Common myeloid progenitor, CD34-positive (primary cell): ENCODE data around the gene CCDC40.
"Not testable (repeated sequence)": the region's sequence is repeated elsewhere in the genome, so short reads cannot be mapped to it uniquely, and the experiment has no call there.

Source experiments
- CTCF ChIA-PET: fragments of 350-600 bp; sonication (Branson Sonifier 250); formaldehyde crosslinking; loops from one replicate; lab custom pipeline; 2021; ENCODE audit warnings: antibody characterized with exemption; lab: Charles Lee
- POLR2A ChIA-PET: fragments of 350-600 bp; sonication (Branson Sonifier 250); formaldehyde crosslinking; loops from one replicate; lab custom pipeline; 2021; ENCODE audit warnings: antibody characterized with exemption; lab: Charles Lee
- DNase-seq, 3 donors: peaks; one replicate each; pipeline versions ENCODE4 v3.0.0 to v3.0.0-alpha.2; 2013
- H3K27ac ChIP-seq, 2 experiments: 1 replicate in 1 of 2; 2 replicates in 1 of 2; pipeline ENCODE4 v1.7.0; 2013; ENCODE audit warnings: inconsistent platforms in 2 of 2, low read length in 2 of 2, mild to moderate bottlenecking in 2 of 2, low read depth in 1 of 2, moderate library complexity in 1 of 2; ENCODE audit not compliant: severe bottlenecking in 2 of 2, insufficient read depth in 1 of 2, poor library complexity in 1 of 2
- H3K27me3 ChIP-seq, 5 experiments: replicated peaks in 2 of 5; 1 replicate in 3 of 5; 2 replicates in 2 of 5; pipeline versions ENCODE4 v1.6.1 to v1.7.0; 2013; ENCODE audit warnings: low read length in 4 of 5, mild to moderate bottlenecking in 2 of 5, moderate library complexity in 2 of 5, inconsistent platforms in 1 of 5; ENCODE audit not compliant: insufficient read depth in 5 of 5, control insufficient read depth in 4 of 5
- H3K36me3 ChIP-seq, 4 experiments: 1 replicate in 2 of 4; 2 replicates in 2 of 4; pipeline versions ENCODE4 v1.6.1 to v1.7.0; 2013; ENCODE audit warnings: low read length in 3 of 4, control low read depth in 1 of 4, mild to moderate bottlenecking in 1 of 4; ENCODE audit not compliant: control insufficient read depth in 4 of 4, insufficient read depth in 4 of 4
- H3K4me1 ChIP-seq, 4 experiments: 1 replicate in 3 of 4; 2 replicates in 1 of 4; pipeline versions ENCODE4 v1.6.1 to v1.7.1; 2013; ENCODE audit warnings: low read length in 3 of 4, mild to moderate bottlenecking in 3 of 4, control low read depth in 1 of 4, inconsistent platforms in 1 of 4, moderate library complexity in 1 of 4; ENCODE audit not compliant: control insufficient read depth in 4 of 4, insufficient read depth in 4 of 4; ENCODE audit errors: control extremely low read depth in 1 of 4
- H3K4me3 ChIP-seq, 7 experiments: 1 replicate in 4 of 7; 2 replicates in 3 of 7; pipeline versions ENCODE4 v1.5.1 to v1.7.0; 2013; ENCODE audit warnings: mild to moderate bottlenecking in 7 of 7, low read length in 6 of 7, moderate library complexity in 6 of 7, inconsistent platforms in 2 of 7, low read depth in 2 of 7, control low read depth in 1 of 7; ENCODE audit not compliant: insufficient read depth in 4 of 7, control insufficient read depth in 1 of 7; ENCODE audit errors: extremely low read depth in 1 of 7
- H3K9me3 ChIP-seq, 5 experiments: 1 replicate in 4 of 5; 2 replicates in 1 of 5; pipeline versions ENCODE4 v1.6.1 to v1.7.1; 2013; ENCODE audit warnings: low read length in 4 of 5, mild to moderate bottlenecking in 2 of 5, inconsistent platforms in 1 of 5, low read depth in 1 of 5, moderate library complexity in 1 of 5; ENCODE audit not compliant: control insufficient read depth in 4 of 5, insufficient read depth in 2 of 5; ENCODE audit errors: control extremely low read depth in 1 of 5
- WGBS: methylation state at CpG from one replicate; pipeline ENCODE4 v1.1.5; 2013; ENCODE audit not compliant: insufficient coverage; 5-methylcytosine and 5-hydroxymethylcytosine counted together

CCDC40 gene

GRCh38 chr17:79990704-79991103 is 45.7 kb upstream of the CCDC40 start:
- Histone ChIP-seq H3K36me3 (no peaks in the 10 kb centered on the region), H3K4me3 (no peak overlapping the region), H3K4me1 (peaks cover 8 to 29% (median 23%) of the 10 kb centered on the region in 4 experiments), H3K27ac (no peak overlapping the region), H3K27me3 (no peaks in the 10 kb centered on the region), H3K9me3 (no peaks in the 10 kb centered on the region)
- ChIA-PET CTCF (interaction anchor here (1.0 to 2.0 kb wide), 8 partner anchors 11 to 250 kb away, joined by 3 to 7 read pairs (median 4); no protein-coding TSS in a partner anchor), POLR2A (no interaction called here)
- DNase-seq = no peak
- WGBS = 94% methylated on average over 16 of the region's 17 CpGs

- POLR2A ChIA-PET = no interaction called here
- no peak overlapping the region for H3K27ac ChIP-seq
- WGBS = 37% methylated on average over 15 of the region's 30 CpGs
- H3K4me1 ChIP-seq = peaks cover 14 to 35% (median 25%) of the 10 kb centered on the region in 4 experiments
- peak; percentile 82 to 86 (median 84) for DNase-seq
- CTCF ChIA-PET = interaction anchor here (1.0 to 4.2 kb wide), 10 partner anchors 11 to 250 kb away, joined by 3 to 16 read pairs (median 4); partner anchors contain the start of gene CBX4
- H3K9me3 ChIP-seq = no peaks in the 10 kb centered on the region
- H3K4me3 ChIP-seq = peak overlapping the region in 5 of 7 experiments; percentile 13 to 80 (median 57)
- H3K27me3 ChIP-seq = no peaks in the 10 kb centered on the region
- H3K36me3 ChIP-seq = no peaks in the 10 kb centered on the region
These were observed 45.1 kb upstream of the CCDC40 start for GRCh38 chr17:79991140-79991923.

DNA sequence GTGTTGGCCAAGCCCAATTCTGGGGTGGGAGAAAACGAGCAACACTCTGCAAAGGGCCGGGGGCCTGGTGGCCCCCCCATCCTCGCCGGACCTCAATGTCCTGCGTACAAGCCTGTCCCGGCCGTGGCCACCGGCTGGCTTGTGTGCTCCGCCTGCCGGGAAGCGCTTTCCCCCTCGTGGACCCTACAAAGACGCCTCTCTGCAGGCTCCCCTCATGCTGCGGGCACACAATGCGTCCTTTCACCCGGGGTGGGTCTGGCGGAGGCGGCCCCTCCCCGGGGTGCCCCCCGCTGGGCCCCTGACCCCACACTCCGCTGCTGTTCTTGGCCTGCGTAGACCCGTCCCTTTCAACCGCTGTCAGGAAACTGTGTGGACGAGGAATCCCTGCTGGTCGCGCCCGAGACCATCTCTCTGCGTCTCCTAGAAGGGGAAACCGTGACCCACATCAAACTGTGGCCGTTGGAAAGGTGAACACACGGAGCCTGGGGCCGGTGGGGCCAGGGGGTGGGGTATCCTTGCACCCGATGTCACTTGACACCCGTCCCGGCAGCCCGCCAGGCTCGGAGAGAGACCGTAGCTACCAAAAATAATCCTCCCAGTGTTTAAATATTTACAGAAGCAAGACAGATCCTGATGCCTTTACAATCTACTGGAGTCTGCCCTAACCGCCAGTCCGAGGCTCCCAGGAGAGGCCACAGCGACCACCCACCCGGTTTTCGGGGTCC is 44.4 kb upstream of the CCDC40 start:
- H3K9me3 ChIP-seq = no peaks in the 10 kb centered on the region
- H3K27me3 ChIP-seq = no peaks in the 10 kb centered on the region
- H3K27ac ChIP-seq = no peak overlapping the region
- no peaks in the 10 kb centered on the region for H3K36me3 ChIP-seq
- CTCF ChIA-PET = interaction anchor here (0.9 to 4.2 kb wide), 5 partner anchors 12 to 215 kb away, joined by 3 to 16 read pairs (median 4); partner anchors contain the start of gene CBX4
- H3K4me1 ChIP-seq = peaks cover 14 to 42% (median 32%) of the 10 kb centered on the region in 4 experiments
- 12% methylated on average over 44 of the region's 44 CpGs for WGBS
- no peak for DNase-seq
- H3K4me3 ChIP-seq = peak overlapping the region in 6 of 7 experiments; percentile 13 to 80 (median 60)
- POLR2A ChIA-PET = no interaction called here

- CTCF ChIA-PET = interaction anchor here (0.9 to 4.2 kb wide), 10 partner anchors 12 to 216 kb away, joined by 3 to 16 read pairs (median 4); partner anchors contain the start of gene CBX4
- no peaks in the 10 kb centered on the region for H3K27me3 ChIP-seq
- no peaks in the 10 kb centered on the region for H3K9me3 ChIP-seq
- POLR2A ChIA-PET = no interaction called here
- H3K4me1 ChIP-seq = peaks cover 19 to 50% (median 39%) of the 10 kb centered on the region in 4 experiments
- WGBS = 88% methylated on average over 8 of the region's 10 CpGs
- DNase-seq = no peak
- H3K27ac ChIP-seq = no peak overlapping the region
- H3K36me3 ChIP-seq = no peaks in the 10 kb centered on the region
- peak overlapping the region in 1 of 7 experiments; percentile 80 for H3K4me3 ChIP-seq
These were observed 43.6 kb upstream of the CCDC40 start for GRCh38 chr17:79992649-79993389.

DNA sequence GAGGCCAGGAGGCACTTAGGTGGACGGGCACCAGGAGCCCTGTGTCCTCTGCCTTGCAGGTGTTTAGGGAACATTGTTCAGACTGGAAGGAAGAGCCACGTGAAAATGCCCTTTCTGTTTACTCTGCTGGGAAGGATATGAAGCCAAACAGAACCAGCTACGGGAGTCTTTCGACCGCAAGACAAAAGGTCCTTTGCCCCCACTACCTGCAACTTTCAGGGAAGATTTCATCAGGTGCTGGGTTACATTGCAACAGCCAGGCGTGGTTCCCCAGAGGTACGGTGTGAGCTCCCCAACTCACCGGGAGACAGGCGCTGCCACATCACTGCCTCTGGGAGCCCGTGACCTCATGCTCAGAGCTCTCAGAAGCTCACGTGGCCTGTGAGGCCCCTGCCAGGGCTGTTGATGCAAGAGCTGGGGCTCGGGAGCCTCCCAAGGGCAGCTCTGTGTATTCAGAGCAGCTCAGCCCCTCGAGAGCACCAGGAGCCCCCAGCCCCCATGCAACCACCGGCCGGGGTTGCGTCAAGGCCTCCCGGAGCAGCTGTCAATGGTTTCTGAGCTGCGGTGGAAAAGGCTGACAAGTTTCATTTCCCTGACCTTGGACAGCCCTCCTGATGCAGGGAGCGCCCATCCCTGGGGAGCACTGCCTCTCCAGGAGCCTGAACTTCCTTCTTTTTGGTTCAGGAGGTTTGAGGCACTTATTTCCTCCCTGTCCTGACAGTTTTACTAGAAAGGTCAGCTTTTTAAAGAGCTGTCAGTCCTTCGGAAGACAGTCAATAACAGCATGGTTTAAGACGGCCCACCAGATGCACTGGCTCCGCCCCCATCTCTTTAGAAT is 42.8 kb upstream of the CCDC40 start:
- Histone ChIP-seq H3K9me3 (no peaks in the 10 kb centered on the region), H3K4me3 (peak overlapping the region in 3 of 7 experiments; percentile 0 to 58 (median 25)), H3K4me1 (peaks cover 19 to 53% (median 43%) of the 10 kb centered on the region in 4 experiments), H3K27ac (no peak overlapping the region), H3K27me3 (no peaks in the 10 kb centered on the region), H3K36me3 (no peaks in the 10 kb centered on the region)
- WGBS = 38% methylated on average over 21 of the region's 22 CpGs
- CTCF ChIA-PET = interaction anchor here (0.8 to 4.2 kb wide), 10 partner anchors 11 to 204 kb away, joined by 3 to 16 read pairs (median 4); no protein-coding TSS in a partner anchor
- DNase-seq = peak; percentile 50 to 73 (median 72)
- POLR2A ChIA-PET = no interaction called here

DNA sequence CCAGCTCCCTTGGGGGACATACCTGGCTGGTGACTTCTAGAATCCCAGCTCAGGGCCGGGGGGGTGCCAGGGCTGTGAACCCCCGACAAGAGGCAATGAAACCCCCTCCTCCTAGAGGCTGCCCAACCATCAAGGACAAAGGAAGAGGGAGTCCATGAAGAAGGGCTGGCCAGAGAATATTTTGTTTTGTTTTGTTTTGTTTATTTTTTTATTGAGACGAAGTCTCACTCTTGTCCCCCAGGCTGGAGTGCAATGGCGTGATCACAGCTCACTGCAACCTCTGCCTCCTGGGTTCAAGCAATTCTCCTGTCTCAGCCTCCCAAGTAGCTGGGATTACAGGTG is 42.2 kb upstream of the CCDC40 start:
- DNase-seq, H3K9me3 ChIP-seq, H3K27me3 ChIP-seq, POLR2A ChIA-PET, H3K36me3 ChIP-seq, H3K27ac ChIP-seq: not testable (repeated sequence)
- CTCF ChIA-PET = interaction anchor here (0.8 to 4.2 kb wide), 9 partner anchors 10 to 187 kb away, joined by 3 to 16 read pairs (median 5); no protein-coding TSS in a partner anchor
- WGBS = 100% methylated on average over 2 of the region's 4 CpGs
- Histone ChIP-seq H3K4me3 (peak overlapping the region in 1 of 7 experiments; percentile 0), H3K4me1 (peaks cover 19 to 53% (median 43%) of the 10 kb centered on the region in 4 experiments)
